LoVo (cell line): ENCODE measurements around the gene FAM78A.
"Not testable (repeated sequence)": the region's sequence is repeated elsewhere in the genome, so short reads cannot be mapped to it uniquely, and the experiment has no call there.

Experiments
- DNase-seq: peaks from one replicate; pipeline ENCODE4 v3.0.0-alpha.2; 2016; ENCODE audit warnings: low spot score

The FAM78A gene

GRCh38 chr9:131280660-131281059, 4.3 kb upstream of the FAM78A start:
- no peak for DNase-seq

GRCh38 chr9:131279863-131280570, 3.7 kb upstream of the FAM78A start:
- no peak for DNase-seq

GRCh38 chr9:131279196-131279862, 3.0 kb upstream of the FAM78A start:
- DNase-seq = no peak

DNA sequence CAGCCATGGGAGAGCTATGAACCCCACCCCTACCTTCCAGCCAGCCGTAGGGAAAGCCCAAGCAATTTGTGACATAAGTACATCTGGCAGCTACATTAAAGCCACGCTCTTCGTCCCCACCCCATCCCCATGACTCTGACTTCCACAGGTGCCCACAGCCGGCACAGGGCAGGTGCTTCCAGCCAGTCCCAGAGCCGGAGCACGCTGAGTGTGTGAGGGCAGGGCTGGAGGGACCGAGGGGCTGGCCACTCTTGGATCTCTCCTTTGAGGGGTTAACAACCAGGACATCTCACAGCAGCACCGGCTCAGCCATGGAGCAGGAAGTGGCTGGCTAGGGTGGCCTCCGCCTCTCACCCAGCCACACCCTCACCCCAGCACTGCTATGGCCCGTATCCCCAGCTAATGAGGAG, 2.4 kb upstream of the FAM78A start:
- no peak for DNase-seq

- peak; percentile 74 for DNase-seq
Measured at GRCh38 chr9:131277910-131278701, 1.8 kb upstream of the FAM78A start.

DNA sequence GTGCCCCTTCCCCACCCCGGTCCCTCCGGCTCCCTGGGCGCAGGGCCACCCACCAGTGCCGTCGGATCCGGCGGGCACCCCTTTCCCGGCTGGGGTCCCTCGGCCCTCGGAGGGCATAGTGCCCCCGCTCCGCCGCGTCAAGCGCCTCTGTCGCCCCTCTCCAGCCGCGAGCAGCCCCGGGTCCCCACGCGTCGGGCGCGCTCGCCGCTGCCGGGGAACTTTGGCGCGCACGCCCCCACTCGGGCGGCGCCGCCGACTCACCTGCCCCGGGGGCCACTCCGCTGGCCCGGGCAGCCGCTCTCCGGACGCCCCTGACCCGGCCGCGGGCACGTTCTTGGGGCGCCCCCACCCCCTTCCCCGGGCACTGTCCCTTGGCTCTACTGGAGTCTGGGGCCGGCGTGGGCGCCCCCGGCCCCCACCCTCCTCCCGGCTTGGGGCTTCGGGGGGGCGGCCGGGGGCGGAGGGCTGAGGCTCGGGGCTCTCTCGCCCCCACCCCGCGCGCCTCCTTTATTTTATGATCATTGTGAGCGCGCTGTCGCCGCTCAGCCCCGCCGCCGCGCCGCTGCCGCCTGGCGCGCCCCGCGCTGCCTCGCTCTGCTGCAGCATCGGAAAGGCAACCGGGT, 1.1 kb upstream of the FAM78A start:
- no peak for DNase-seq

GRCh38 chr9:131276891-131277286, 579 bp upstream of the FAM78A start:
- no peak for DNase-seq

- DNase-seq = no peak
Measured at GRCh38 chr9:131275332-131276093, 797 bp downstream of the FAM78A start.

DNA sequence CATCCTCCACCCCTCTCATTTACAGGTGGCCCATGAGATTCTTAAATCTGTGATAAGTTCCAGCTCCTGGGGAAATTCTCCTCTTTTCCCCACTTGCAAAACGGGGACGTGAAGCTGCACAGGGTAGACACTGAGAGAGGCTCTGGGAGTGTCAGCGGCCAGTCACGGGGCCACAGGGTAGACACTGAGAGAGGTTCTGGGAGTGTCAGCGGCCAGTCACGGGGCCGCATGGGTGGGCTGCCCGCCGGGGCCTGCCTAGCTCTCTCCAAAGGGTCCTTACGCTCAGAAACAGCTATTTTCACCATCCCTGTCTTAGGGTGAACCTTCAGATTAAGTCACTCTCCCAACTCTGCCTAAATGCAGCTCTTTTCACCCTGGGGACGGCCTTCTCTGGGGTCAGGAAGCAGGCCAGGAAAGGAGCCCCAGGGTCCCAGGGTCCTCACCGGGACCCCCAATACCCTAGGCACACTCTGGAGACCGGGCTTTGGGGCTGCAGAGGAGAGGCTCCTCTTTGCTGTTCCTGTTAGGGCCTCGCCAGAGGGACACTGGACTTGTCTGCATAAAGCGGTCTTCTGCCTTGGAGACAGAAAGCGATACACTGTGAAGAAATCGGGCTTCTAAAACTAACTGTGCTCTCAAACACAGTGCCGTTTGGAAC, 1.5 kb downstream of the FAM78A start:
- no peak for DNase-seq

DNA sequence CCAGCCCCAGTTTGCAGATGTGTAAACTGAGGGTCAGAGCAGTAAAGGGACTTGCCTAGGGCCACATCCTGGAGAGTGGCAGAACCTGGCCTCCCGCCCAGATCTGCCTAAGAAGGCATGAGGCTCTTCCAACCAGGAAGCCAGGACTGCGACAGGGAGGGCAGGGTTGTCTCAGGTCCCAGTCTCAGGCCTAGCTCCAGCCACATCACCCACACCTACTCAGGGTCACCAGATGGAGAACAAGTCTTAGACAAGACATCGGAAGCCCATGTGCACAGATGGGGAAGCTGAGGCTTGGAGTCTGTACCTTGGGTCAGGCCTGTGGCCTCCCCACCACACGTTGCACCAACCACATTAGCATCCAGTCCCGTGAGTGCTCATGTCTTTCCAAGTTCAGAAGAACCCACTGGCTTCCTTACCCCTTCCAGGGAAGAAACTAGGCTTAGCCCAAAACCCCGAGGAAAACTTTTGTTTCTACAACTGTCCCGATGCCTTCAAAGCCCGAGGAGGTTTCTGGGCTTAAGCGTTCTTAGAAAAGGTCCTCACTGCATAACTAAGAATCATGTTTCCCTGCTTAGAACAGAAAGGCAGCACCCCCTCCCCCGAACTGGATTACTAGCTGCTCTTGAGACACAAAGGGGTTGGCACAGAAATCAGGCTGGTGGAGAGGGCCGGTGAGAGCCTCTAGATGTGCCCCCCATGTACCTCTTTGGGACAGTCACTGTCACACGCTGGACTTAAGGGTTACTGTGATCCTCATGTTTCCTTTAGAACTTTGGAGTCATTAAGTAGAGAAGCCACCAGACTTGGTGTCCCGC, 2.2 kb downstream of the FAM78A start:
- DNase-seq = no peak

GRCh38 chr9:131273146-131273855, 3.0 kb downstream of the FAM78A start:
- no peak for DNase-seq

DNA sequence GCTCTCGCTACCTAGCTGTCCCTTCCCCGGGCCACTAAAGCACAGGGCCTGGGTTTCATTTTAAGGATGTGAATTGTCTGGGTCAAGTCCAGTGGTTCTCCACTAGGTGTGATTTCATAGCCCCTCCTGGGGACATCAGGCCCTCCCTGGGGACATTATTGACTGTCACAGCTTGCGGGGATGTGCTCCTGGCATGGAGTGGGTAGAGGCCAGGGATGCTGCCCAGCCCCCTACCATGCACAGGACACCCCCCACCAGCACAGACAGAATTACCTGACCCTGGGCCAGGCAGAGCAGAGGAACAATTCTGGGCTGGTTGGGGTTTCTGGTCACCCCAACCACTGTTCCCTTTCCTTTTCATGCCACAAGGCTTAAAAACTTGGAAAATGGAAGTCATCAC, 4.1 kb downstream of the FAM78A start:
- DNase-seq = no peak

DNA sequence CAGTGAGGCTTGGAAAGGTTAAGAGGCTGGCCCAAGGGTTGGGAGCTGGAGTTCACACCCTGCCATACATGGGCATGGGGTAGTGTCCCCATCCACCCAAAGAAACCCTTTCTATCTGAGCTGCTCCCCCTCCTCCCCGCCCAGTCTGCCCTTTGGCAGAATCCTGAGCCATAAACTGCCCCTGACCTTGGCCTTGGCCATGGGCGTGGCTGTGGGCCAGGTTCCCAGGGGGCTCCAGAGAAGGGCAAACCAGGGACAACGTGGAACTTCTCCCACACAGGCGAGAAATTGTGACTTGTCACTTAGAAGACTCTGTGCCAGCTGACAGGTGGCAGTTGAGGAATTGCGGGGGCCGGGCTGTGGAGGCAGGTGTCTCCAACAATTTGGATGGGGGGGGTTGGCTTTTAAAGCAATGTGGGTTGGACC, 4.8 kb downstream of the FAM78A start:
- DNase-seq = no peak

- not testable (repeated sequence) for DNase-seq
Measured at GRCh38 chr9:131271016-131271273, 5.4 kb downstream of the FAM78A start.

- no peak for DNase-seq
Measured at GRCh38 chr9:131270171-131271015, 5.9 kb downstream of the FAM78A start.

DNA sequence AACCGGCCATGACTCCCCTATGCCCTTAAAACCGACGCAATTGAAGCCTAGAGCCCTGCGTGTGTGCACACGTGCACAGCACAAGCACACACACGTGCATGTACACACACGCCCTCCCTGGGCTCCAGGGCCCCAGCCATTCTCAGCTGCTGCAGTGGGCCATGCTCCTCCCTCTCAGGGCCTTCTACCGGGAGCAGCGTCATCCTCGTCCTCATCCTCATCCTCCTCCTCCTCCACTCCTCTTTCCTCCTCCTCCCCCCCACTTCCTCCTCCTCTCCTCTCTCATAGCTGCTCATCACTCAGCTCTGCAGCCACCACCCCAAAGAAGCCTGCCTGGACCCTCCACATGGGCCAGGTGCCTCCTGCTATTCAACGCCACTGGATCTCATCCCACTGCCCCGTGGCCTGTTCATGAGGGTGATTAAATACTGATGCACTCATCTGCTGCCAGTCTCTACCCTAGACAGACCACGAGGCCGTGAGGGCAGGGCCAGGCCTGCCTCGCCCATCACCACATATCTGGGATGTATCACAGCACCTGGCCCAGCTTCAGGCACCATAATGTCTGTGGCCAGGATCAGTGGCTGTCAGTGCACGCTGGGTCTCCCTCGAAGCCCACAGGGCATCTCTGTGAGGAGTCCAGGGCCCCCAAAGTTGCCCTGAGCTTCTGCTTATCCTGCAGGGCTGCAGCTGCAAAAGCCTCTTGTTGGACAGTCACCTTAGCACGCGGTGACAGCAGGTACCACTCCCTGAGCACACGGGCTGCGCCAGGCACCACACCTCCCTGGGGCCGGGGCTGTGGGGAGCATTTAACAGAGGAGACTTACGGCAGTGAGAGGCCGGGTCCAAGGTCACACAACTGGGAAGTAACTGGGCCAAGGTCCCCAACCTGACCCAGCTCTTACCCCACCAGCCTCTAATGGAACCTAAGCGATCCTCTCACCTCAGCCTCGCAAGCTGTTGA, 9.8 kb downstream of the FAM78A start:
- no peak for DNase-seq

DNA sequence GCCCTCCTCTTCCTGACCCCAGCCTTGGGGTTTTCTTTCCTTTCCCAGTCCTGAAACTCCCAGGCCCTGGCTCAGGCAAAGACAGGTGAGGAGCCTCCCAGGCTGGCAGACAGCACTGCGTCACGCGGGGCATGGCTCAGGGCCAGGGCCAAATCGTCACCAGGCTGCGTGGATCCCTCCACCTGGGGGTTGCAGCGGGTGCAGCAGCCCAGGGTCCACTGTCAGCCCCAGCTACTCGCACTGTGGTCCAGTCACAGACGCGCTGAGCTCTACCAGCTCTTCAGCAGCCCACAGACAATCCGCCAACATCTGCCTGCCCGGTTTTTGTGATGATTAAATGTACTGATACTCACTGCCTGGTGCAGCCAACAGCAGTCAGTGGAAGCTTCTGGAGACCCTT, 12.1 kb downstream of the FAM78A start:
- no peak for DNase-seq

- no peak for DNase-seq
Measured at GRCh38 chr9:131263701-131264100, 12.6 kb downstream of the FAM78A start.
